Mesothelial cell of epicardium (in vitro differentiated cells): ENCODE data around the gene UROS. TPM values are rescaled to one million over a fixed set of nuclear protein-coding genes. Genes with fewer than 3 reads are reported as not detected.

ENCODE experiments used
- DNase-seq, 2 experiments: peaks; one replicate each; pipeline ENCODE4 v3.0.0; 2021; ENCODE audit warnings: low spot score in 2 of 2; ENCODE audit not compliant: unreplicated experiment in 2 of 2
- H3K27ac Mint-ChIP-seq: 2 replicates; pipeline ENCODE4 v1.8.0; 2021; ENCODE audit warnings: mixed read lengths
- H3K27me3 Mint-ChIP-seq: 2 replicates; pipeline ENCODE4 v1.8.0; 2021; ENCODE audit warnings: low read depth, mixed read lengths
- H3K36me3 Mint-ChIP-seq: 2 replicates; pipeline ENCODE4 v1.8.0; 2021; ENCODE audit warnings: mixed read lengths
- H3K4me1 Mint-ChIP-seq: 2 replicates; pipeline ENCODE4 v1.8.0; 2021; ENCODE audit warnings: mixed read lengths
- H3K4me3 Mint-ChIP-seq: 2 replicates; pipeline ENCODE4 v1.8.0; 2021; ENCODE audit warnings: mild to moderate bottlenecking, moderate library complexity, mixed read lengths
- H3K9me3 Mint-ChIP-seq: 2 replicates; pipeline ENCODE4 v1.8.0; 2021; ENCODE audit warnings: mixed read lengths
- total RNA-seq: library from RNA; stranded (reverse); gene quantifications from 3 replicates; pipeline ENCODE4 v1.2.1, GENCODE V29; 2021
- TF ChIP-seq, protein P1 (sequence below): fragments of 200-600 bp; sonication (generic); IDR thresholded peaks from one replicate; pipeline ENCODE4 v1.5.0; 2021; ENCODE audit warnings: antibody characterized with exemption; ENCODE audit not compliant: unreplicated experiment

UROS gene
- total RNA-seq, 1 donor from 2014 or later: 63.2 TPM

DNA sequence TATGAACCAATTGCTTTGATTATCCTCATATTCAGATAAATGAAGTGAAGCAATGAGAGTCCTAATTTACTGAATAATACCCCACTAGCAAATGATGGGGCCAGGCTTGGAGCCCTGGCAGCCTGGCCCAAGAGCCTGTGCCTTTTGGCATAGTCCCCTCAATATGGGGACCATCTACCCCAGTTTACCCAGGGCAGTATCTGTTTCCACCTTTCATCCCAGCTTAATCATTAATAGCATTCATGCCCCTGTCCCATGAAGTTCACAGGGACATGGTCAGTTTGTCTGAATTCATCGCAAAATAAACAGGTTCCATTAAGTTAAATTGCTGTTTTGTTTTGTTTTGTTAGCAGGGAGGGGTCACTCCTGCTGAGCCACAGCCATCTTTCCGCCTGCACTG is 25.8 kb upstream of the UROS start:
- TF ChIP-seq, protein P1, sequence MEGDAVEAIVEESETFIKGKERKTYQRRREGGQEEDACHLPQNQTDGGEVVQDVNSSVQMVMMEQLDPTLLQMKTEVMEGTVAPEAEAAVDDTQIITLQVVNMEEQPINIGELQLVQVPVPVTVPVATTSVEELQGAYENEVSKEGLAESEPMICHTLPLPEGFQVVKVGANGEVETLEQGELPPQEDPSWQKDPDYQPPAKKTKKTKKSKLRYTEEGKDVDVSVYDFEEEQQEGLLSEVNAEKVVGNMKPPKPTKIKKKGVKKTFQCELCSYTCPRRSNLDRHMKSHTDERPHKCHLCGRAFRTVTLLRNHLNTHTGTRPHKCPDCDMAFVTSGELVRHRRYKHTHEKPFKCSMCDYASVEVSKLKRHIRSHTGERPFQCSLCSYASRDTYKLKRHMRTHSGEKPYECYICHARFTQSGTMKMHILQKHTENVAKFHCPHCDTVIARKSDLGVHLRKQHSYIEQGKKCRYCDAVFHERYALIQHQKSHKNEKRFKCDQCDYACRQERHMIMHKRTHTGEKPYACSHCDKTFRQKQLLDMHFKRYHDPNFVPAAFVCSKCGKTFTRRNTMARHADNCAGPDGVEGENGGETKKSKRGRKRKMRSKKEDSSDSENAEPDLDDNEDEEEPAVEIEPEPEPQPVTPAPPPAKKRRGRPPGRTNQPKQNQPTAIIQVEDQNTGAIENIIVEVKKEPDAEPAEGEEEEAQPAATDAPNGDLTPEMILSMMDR: no peak
- H3K9me3 Mint-ChIP-seq: no peaks in the 10 kb centered on the region
- no peaks in the 10 kb centered on the region for H3K27me3 Mint-ChIP-seq
- H3K36me3 Mint-ChIP-seq: peaks cover 39% of the 10 kb centered on the region
- H3K27ac Mint-ChIP-seq: no peak overlapping the region
- no peak overlapping the region for H3K4me3 Mint-ChIP-seq
- no peaks in the 10 kb centered on the region for H3K4me1 Mint-ChIP-seq
- no peak for DNase-seq

DNA sequence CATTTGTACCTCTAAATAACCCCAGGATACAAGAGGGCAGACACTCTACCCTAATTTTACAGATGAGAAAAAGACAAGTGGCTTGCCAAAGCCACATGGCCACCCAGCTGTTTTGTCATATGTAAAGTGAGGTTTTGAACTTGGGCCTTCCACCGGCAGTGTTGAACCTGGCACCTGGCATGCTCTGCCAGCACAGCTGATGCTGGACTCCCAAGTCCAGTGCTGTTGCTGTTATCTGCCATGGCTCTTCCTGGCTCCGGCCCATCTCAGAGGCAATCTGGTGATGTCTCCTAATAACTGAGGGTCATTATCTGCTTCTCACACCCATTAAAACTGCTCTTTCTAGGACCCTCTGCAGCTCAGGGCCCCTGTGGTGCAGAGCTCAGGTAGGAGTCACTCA is 25.3 kb upstream of the UROS start:
- no peaks in the 10 kb centered on the region for H3K27me3 Mint-ChIP-seq
- H3K4me3 Mint-ChIP-seq: no peak overlapping the region
- H3K9me3 Mint-ChIP-seq: no peaks in the 10 kb centered on the region
- TF ChIP-seq, protein P1: no peak
- no peak overlapping the region for H3K27ac Mint-ChIP-seq
- no peak for DNase-seq
- H3K4me1 Mint-ChIP-seq: no peaks in the 10 kb centered on the region
- peaks cover 35% of the 10 kb centered on the region for H3K36me3 Mint-ChIP-seq

DNA sequence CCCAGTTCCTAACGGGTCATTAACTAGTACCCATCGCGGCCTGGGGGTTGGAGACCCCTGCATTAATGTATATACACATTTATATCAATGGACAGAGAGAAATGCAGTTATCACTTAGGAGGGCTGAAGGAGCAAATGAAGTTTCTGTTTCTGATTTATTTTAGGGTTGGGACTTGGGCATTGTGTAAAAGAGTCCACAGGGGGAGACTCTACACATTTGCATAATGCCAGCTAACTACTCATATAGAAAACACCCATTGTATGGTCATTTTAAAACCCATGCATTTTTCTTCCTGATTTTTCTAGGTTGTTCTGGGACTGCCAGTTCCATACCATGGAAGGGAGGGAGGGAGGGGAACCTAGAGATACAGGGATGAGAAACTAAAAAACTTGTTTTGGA is 23.8 kb upstream of the UROS start:
- TF ChIP-seq, protein P1: no peak
- H3K27me3 Mint-ChIP-seq: no peaks in the 10 kb centered on the region
- peaks cover 32% of the 10 kb centered on the region for H3K36me3 Mint-ChIP-seq
- H3K9me3 Mint-ChIP-seq: no peaks in the 10 kb centered on the region
- H3K27ac Mint-ChIP-seq: no peak overlapping the region
- no peaks in the 10 kb centered on the region for H3K4me1 Mint-ChIP-seq
- H3K4me3 Mint-ChIP-seq: no peak overlapping the region
- no peak for DNase-seq

DNA sequence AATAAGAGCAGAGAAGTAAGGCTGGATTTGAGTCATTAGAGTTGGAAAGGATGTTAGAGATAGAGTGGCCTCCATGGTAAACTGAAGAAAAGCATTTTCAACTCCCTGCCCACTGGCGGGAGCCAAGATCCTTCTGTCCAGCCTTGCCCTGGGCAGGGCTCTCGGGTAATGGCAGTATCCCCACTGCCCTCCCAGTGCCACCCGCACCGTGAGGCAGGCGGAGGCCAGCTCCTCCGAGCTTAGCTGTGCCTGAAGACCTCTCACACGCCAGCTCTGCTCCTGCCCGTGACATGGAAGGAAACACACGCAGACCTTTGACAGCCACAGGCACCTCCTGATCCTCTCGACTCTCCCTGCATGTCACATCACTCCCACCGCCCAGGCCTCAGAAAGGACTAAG is 22.6 kb upstream of the UROS start:
- H3K27me3 Mint-ChIP-seq: no peaks in the 10 kb centered on the region
- no peak overlapping the region for H3K27ac Mint-ChIP-seq
- peaks cover 27% of the 10 kb centered on the region for H3K36me3 Mint-ChIP-seq
- no peak for DNase-seq
- TF ChIP-seq, protein P1: no peak
- no peak overlapping the region for H3K4me3 Mint-ChIP-seq
- no peaks in the 10 kb centered on the region for H3K4me1 Mint-ChIP-seq
- H3K9me3 Mint-ChIP-seq: no peaks in the 10 kb centered on the region

DNA sequence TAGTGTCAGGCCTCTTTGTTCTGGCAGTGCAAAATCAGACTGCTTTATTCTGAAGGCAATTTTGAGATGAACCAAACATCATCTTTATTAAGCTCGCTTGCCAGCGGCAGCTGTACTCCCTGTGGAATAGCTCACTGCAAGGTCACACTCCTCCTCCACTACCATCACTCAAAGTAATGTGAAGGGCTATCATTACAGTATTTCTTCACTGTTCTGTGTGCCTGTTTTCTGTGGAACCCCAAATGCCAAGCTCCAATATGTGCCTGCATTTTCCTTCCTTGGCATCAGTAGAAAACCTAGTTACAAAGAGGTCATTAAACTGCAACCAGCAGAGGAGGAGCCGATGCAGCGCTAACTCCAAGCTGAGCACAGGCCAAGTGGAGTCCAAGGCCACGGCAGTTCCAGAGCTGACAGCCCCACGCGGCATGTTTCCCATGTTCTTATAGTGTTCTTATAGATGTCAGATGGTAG is 21.7 kb upstream of the UROS start:
- no peak for DNase-seq
- Mint-ChIP-seq H3K9me3 (no peaks in the 10 kb centered on the region), H3K36me3 (peaks cover 33% of the 10 kb centered on the region)

More for the DNA sequence above, 21.7 kb upstream of the UROS start:
- no peak overlapping the region for H3K4me3 Mint-ChIP-seq
- H3K4me1 Mint-ChIP-seq: no peaks in the 10 kb centered on the region
- H3K27ac Mint-ChIP-seq: no peak overlapping the region
- TF ChIP-seq, protein P1: no peak
- H3K27me3 Mint-ChIP-seq: no peaks in the 10 kb centered on the region
